Left renal cortex interstitium (tissue), 4 donors: ENCODE data around the gene DNAH1. TPM values are rescaled to one million over a fixed set of nuclear protein-coding genes. Genes with fewer than 3 reads are reported as not detected.

Experiments
- DNase-seq, 4 donors: peaks; one replicate each; pipeline ENCODE4 v3.0.0-alpha.2; 2013; ENCODE audit warnings: low read depth in 4 of 4, low spot score in 2 of 4, missing footprints in 1 of 4
- polyA plus RNA-seq, 4 donors: library from polyadenylated mRNA; unstranded; fragments of 120-200 nt; gene quantifications; one replicate each; pipeline ENCODE4 v1.2.1, GENCODE V29; 2013; ENCODE audit not compliant: insufficient read length in 4 of 4

The DNAH1 gene
- polyA plus RNA-seq, 4 donors: 5.9 to 14.9 (median 10.7) TPM

- DNase-seq: no peak
These were observed 125.7 kb downstream of the DNAH1 start for GRCh38 chr3:52441772-52442332.

- DNase-seq: no peak
These were observed 126.5 kb downstream of the DNAH1 start for GRCh38 chr3:52442409-52443267.

- no peak for DNase-seq
These were observed 127.1 kb downstream of the DNAH1 start for GRCh38 chr3:52443268-52443610.

- no peak for DNase-seq
These were observed 127.9 kb downstream of the DNAH1 start for GRCh38 chr3:52443791-52444687.

- no peak for DNase-seq
These were observed 129.0 kb downstream of the DNAH1 start, which contains the start of gene SEMA3G for GRCh38 chr3:52444860-52445793. Gene SEMA3G, minus strand, starts transcription at chr3:52445103. Its CDS starts 76 bp downstream, at chr3:52445027.

- no peak for DNase-seq
These were observed 129.9 kb downstream of the DNAH1 start for GRCh38 chr3:52446042-52446441.

- no peak for DNase-seq
These were observed 130.8 kb downstream of the DNAH1 start for GRCh38 chr3:52446631-52447511.

- DNase-seq: no peak
These were observed 131.6 kb downstream of the DNAH1 start for GRCh38 chr3:52447512-52448355.

Other genes with a start within 250 kb of the DNAH1 start
- 1 to 10 TPM; 7.5 to 8.4 (median 7.9) TPM for gene POC1A, start 161.9 kb upstream of the DNAH1 start, polyA plus RNA-seq
- gene ALAS1, start 118.2 kb upstream of the DNAH1 start, polyA plus RNA-seq: 10 to 100 TPM; 44.4 to 48.8 (median 47.9) TPM
- under 1 TPM; 0.17 to 0.33 (median 0.18) TPM for gene TLR9, start 90.7 kb upstream of the DNAH1 start, polyA plus RNA-seq
- gene TWF2, start 77.2 kb upstream of the DNAH1 start, polyA plus RNA-seq: 10 to 100 TPM; 25.9 to 40.3 (median 32.0) TPM
- 10 to 100 TPM; 19.3 to 22.3 (median 20.0) TPM for gene PPM1M, start 70.6 kb upstream of the DNAH1 start, polyA plus RNA-seq
- 100 to 1,000 TPM in 2 of 4 donors, 10 to 100 TPM in 2; 91.4 to 111 (median 101) TPM for gene WDR82, start 37.7 kb upstream of the DNAH1 start, polyA plus RNA-seq
- 10 to 100 TPM; 26.5 to 45.0 (median 38.3) TPM for gene GLYCTK, start 28.5 kb upstream of the DNAH1 start, polyA plus RNA-seq
- 10 to 100 TPM; 81.2 to 96.7 (median 89.3) TPM for gene BAP1, start 93.7 kb downstream of the DNAH1 start, polyA plus RNA-seq
- 10 to 100 TPM in 2 of 4 donors, 1 to 10 TPM in 2; 7.1 to 12.8 (median 10.1) TPM for gene PHF7, start 94.3 kb downstream of the DNAH1 start, polyA plus RNA-seq
- gene SEMA3G, start 128.8 kb downstream of the DNAH1 start, polyA plus RNA-seq: 10 to 100 TPM; 28.5 to 35.3 (median 30.1) TPM
- gene TNNC1, start 137.7 kb downstream of the DNAH1 start, polyA plus RNA-seq: 1 to 10 TPM; 4.8 to 8.1 (median 7.6) TPM
- 100 to 1,000 TPM in 2 of 4 donors, 10 to 100 TPM in 2; 85.4 to 152 (median 117) TPM for gene NISCH, start 139.3 kb downstream of the DNAH1 start, polyA plus RNA-seq
- gene STAB1, start 179.0 kb downstream of the DNAH1 start, polyA plus RNA-seq: 10 to 100 TPM; 31.2 to 44.5 (median 36.5) TPM
- 100 to 1,000 TPM; 137 to 189 (median 145) TPM for gene NT5DC2, start 217.5 kb downstream of the DNAH1 start, polyA plus RNA-seq
- 10 to 100 TPM; 14.9 to 31.4 (median 21.3) TPM for gene UQCC5, start 220.3 kb downstream of the DNAH1 start, polyA plus RNA-seq